Gastroesophageal sphincter (tissue), 4 donors: ENCODE data around the gene FIGLA. TPM values are rescaled to one million over a fixed set of nuclear protein-coding genes. Genes with fewer than 3 reads are reported as not detected.

Experiments used
- ATAC-seq: fragments of 150-250 bp; one replicate; pipeline ENCODE4 v1.9.1; 2016; ENCODE audit warnings: mild to moderate bottlenecking, moderate library complexity
- H3K27ac ChIP-seq, 4 donors: fragments of 200-600 bp; sonication (generic) in 3 of 4; 1 replicate in 3 of 4; 2 replicates in 1 of 4; pipeline ENCODE4 v1.5.1; 2016 to 2019
- H3K27me3 ChIP-seq: fragments of 200-600 bp; sonication (generic); one replicate; pipeline ENCODE4 v1.5.1; 2019
- H3K36me3 ChIP-seq, 2 donors: fragments of 200-600 bp; sonication (generic); one replicate each; pipeline ENCODE4 v1.5.1; 2019; ENCODE audit warnings: control low read depth in 1 of 2
- H3K4me1 ChIP-seq, 3 donors: fragments of 200-600 bp; sonication (generic); 1 replicate in 2 of 3; 2 replicates in 1 of 3; pipeline ENCODE4 v1.5.1; 2016 to 2019; ENCODE audit warnings: control low read depth in 2 of 3
- H3K4me3 ChIP-seq, 2 donors: fragments of 200-600 bp; sonication (generic); one replicate each; pipeline ENCODE4 v1.5.1; 2019; ENCODE audit warnings: mild to moderate bottlenecking in 1 of 2, moderate library complexity in 1 of 2
- H3K9me3 ChIP-seq, 3 donors: fragments of 200-600 bp; sonication (generic); one replicate each; pipeline ENCODE4 v1.5.1; 2017 to 2019; ENCODE audit warnings: control low read depth in 2 of 3
- EP300 ChIP-seq: sonication (generic); formaldehyde crosslinking; IDR thresholded peaks from one replicate; pipeline ENCODE4 v1.6.1; 2017; ENCODE audit warnings: antibody characterized with exemption, mild to moderate bottlenecking
- POLR2A ChIP-seq, 2 donors: fragments of 450-650 bp; IDR thresholded peaks; one replicate each; pipeline ENCODE4 v1.6.1; 2017; ENCODE audit warnings: antibody characterized with exemption in 2 of 2, mild to moderate bottlenecking in 2 of 2, moderate library complexity in 1 of 2
- POLR2AphosphoS5 ChIP-seq: sonication (generic); formaldehyde crosslinking; IDR thresholded peaks from one replicate; pipeline ENCODE4 v1.6.1; 2017; ENCODE audit warnings: antibody characterized with exemption
- WGBS, 2 donors: methylation state at CpG; one replicate each; pipeline ENCODE4 v1.1.5; 2018; ENCODE audit warnings: low coverage in 1 of 2; 5-methylcytosine and 5-hydroxymethylcytosine counted together
- total RNA-seq, 4 donors: library from RNA; depleted of rRNA; stranded (reverse); fragments of >200 nt; gene quantifications; one replicate each; pipeline ENCODE4 v1.1.0, GENCODE V29; 2016
- TF ChIP-seq, protein P1 (sequence below), 4 experiments: fragments of 200-600 bp in 2 of 4; fragments of 450-650 bp in 2 of 4; sonication (generic) in 1 of 4; IDR thresholded peaks; one replicate each; pipeline ENCODE4 v1.5.1; 2017 to 2019; ENCODE audit warnings: antibody characterized with exemption in 4 of 4, mild to moderate bottlenecking in 2 of 4, moderate library complexity in 2 of 4

FIGLA gene
- total RNA-seq, 4 donors from 2014 or later = not detected

DNA sequence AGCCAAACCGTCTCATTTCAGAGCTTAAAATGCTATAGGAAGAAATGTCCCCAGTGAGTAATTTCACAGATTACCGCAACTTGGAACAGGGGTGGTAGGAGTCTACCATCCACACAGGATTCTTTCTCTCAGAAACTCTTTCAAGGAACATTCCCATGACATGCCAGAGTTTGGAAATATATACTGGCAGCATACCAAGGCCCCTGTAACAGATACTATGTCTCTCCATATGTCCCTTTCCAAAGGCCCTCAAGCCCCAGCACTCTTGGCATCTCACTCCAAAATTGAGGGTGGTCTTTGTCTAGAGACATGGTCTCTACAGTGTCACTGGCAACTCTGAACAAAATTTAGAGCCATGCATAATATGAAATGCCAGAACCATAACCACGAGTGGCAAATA, 11.0 kb downstream of the FIGLA start:
- no peaks in the 10 kb centered on the region for H3K9me3 ChIP-seq
- 56 to 71% methylated on average over 1 to 3 of the region's 3 CpGs for WGBS, 2 donors
- no peak for ATAC-seq
- peaks cover 54% of the 10 kb centered on the region for H3K27me3 ChIP-seq
- H3K4me1 ChIP-seq = no peaks in the 10 kb centered on the region
- TF ChIP-seq POLR2A (IDR thresholded peaks at IDR 0.05) = no peak
- TF ChIP-seq POLR2AphosphoS5 = no peak
- TF ChIP-seq EP300 = no peak
- TF ChIP-seq, protein P1, sequence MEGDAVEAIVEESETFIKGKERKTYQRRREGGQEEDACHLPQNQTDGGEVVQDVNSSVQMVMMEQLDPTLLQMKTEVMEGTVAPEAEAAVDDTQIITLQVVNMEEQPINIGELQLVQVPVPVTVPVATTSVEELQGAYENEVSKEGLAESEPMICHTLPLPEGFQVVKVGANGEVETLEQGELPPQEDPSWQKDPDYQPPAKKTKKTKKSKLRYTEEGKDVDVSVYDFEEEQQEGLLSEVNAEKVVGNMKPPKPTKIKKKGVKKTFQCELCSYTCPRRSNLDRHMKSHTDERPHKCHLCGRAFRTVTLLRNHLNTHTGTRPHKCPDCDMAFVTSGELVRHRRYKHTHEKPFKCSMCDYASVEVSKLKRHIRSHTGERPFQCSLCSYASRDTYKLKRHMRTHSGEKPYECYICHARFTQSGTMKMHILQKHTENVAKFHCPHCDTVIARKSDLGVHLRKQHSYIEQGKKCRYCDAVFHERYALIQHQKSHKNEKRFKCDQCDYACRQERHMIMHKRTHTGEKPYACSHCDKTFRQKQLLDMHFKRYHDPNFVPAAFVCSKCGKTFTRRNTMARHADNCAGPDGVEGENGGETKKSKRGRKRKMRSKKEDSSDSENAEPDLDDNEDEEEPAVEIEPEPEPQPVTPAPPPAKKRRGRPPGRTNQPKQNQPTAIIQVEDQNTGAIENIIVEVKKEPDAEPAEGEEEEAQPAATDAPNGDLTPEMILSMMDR (IDR thresholded peaks at IDR 0.05) = no peak
- no peak overlapping the region for H3K27ac ChIP-seq
- H3K4me3 ChIP-seq = no peak overlapping the region
- no peaks in the 10 kb centered on the region for H3K36me3 ChIP-seq

DNA sequence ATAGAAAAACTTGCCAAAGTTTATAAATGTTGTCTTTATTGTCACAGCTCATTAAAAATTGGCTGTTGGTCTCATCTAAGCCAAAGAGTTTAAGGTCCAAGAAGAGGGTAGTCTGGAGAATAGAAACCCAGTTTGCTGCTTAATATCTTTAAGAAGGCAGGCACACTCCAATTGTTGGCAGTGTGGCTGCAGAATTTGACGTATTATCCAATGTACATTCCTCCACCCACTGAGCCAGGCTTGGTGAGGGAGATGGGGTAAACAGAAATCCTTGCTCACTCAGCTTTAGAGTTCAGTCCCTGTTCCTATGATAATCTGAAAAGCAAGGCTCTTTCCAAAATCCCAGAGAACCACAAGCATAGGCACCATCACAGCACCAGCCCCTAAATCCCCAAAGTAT, 11.8 kb downstream of the FIGLA start:
- Histone ChIP-seq H3K27me3 (peaks cover 54% of the 10 kb centered on the region), H3K4me3 (no peak overlapping the region), H3K9me3 (no peaks in the 10 kb centered on the region), H3K27ac (no peak overlapping the region), H3K4me1 (no peaks in the 10 kb centered on the region), H3K36me3 (no peaks in the 10 kb centered on the region)
- no peak for TF ChIP-seq POLR2A (IDR thresholded peaks at IDR 0.05)
- TF ChIP-seq POLR2AphosphoS5 = no peak
- TF ChIP-seq EP300 = no peak
- TF ChIP-seq, protein P1 (IDR thresholded peaks at IDR 0.05) = no peak
- no peak for ATAC-seq
- 17 to 20% methylated on average over 1 of the region's 1 CpG for WGBS, 2 donors

DNA sequence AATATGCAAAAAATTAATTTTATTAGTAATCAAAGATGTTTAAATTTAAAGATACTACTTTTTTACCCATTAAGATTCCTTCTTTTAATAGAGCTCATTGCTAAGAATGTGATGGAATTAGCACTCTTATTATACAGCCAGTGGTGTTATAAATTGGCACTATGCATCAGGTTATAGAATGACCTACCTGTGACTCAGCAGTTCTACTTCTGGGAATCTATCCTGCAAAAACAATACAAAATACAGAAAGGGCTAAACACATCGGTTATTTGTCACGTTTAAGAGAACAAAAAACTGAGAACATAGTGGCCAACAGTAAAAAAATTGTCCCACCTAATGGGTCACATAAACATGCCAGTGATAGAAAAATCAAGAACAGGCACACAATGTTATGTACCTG, 13.0 kb downstream of the FIGLA start:
- Histone ChIP-seq H3K9me3 (no peaks in the 10 kb centered on the region), H3K36me3 (no peaks in the 10 kb centered on the region), H3K4me3 (no peak overlapping the region), H3K27me3 (peaks cover 60% of the 10 kb centered on the region), H3K27ac (no peak overlapping the region), H3K4me1 (no peaks in the 10 kb centered on the region)
- ATAC-seq = no peak
- 69 to 89% methylated on average over 2 of the region's 2 CpGs for WGBS, 2 donors
- TF ChIP-seq POLR2A (IDR thresholded peaks at IDR 0.05) = no peak
- no peak for TF ChIP-seq EP300
- TF ChIP-seq POLR2AphosphoS5 = no peak
- TF ChIP-seq, protein P1 (IDR thresholded peaks at IDR 0.05) = no peak

DNA sequence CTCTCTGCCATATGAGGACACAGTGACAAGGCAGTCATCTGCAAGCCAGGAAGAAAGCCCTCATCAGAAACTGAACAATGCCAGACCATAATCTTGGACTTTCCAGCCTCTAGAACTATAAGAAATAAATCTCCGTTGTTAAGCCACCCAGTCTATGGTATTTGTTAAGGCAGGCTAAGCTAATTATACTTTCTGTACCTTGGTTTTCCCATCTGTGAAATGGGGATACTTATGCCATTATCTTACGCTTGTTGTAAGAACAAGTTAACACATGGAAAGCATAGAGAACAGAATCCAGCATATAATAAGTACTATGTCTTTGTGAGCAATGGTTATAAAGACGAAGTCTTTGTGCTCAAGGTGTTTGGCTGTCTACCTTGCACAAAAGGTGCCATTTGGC, 14.2 kb downstream of the FIGLA start:
- no peak overlapping the region for H3K27ac ChIP-seq
- ATAC-seq = no peak
- H3K4me3 ChIP-seq = no peak overlapping the region
- WGBS, 2 donors = 79 to 97% methylated on average over 3 of the region's 3 CpGs
- no peaks in the 10 kb centered on the region for H3K4me1 ChIP-seq
- H3K36me3 ChIP-seq = no peaks in the 10 kb centered on the region
- no peak for TF ChIP-seq EP300
- no peak for TF ChIP-seq POLR2A (IDR thresholded peaks at IDR 0.05)
- TF ChIP-seq, protein P1 (IDR thresholded peaks at IDR 0.05) = no peak
- no peak for TF ChIP-seq POLR2AphosphoS5
- no peaks in the 10 kb centered on the region for H3K9me3 ChIP-seq
- H3K27me3 ChIP-seq = peaks cover 70% of the 10 kb centered on the region

DNA sequence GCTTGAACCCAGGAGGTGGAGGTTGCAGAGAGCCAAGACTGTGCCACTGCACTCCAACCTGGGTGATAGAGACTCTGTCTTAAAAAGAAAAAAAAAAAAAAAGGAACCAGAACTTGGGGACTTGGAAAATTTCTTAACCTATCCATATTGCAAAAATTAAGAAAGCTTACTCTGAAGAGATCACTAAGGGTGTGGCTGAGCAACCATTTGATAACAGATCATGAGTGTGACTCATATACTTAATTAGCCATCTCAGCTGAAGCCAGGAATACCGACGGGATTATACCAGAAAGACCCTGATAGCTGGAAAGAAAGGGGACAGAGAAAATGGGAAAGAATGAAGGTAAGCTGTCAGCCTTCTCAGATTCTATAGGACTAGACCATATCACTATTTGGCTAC, 15.3 kb downstream of the FIGLA start:
- no peaks in the 10 kb centered on the region for H3K9me3 ChIP-seq
- TF ChIP-seq POLR2A (IDR thresholded peaks at IDR 0.05) (no peak), POLR2AphosphoS5 (no peak), EP300 (no peak)
- TF ChIP-seq, protein P1 (IDR thresholded peaks at IDR 0.05) = no peak
- H3K36me3 ChIP-seq = no peaks in the 10 kb centered on the region
- H3K4me3 ChIP-seq = no peak overlapping the region
- peaks cover 69% of the 10 kb centered on the region for H3K27me3 ChIP-seq
- 44 to 46% methylated on average over 2 of the region's 2 CpGs for WGBS, 2 donors
- ATAC-seq = no peak
- no peaks in the 10 kb centered on the region for H3K4me1 ChIP-seq
- no peak overlapping the region for H3K27ac ChIP-seq
